Lower leg skin (tissue), 4 donors: Measurements from ENCODE around the gene MMP19. TPM values are rescaled to one million over a fixed set of nuclear protein-coding genes. Genes with fewer than 3 reads are reported as not detected.

ENCODE experiments used
- DNase-seq, 2 donors: peaks; one replicate each; pipeline ENCODE4 v3.0.0-alpha.2; 2019; ENCODE audit warnings: low spot score in 2 of 2
- H3K4me3 ChIP-seq: fragments of 200-600 bp; sonication (generic); 2 replicates; pipeline ENCODE4 v1.5.1; 2017; ENCODE audit warnings: mild to moderate bottlenecking, low read depth; ENCODE audit not compliant: poor library complexity, severe bottlenecking
- CTCF ChIP-seq, 3 donors: fragments of 450-650 bp; IDR thresholded peaks; one replicate each; pipeline ENCODE4 v1.5.1; 2016; ENCODE audit warnings: antibody characterized with exemption in 3 of 3, mild to moderate bottlenecking in 3 of 3, moderate library complexity in 2 of 3
- POLR2A ChIP-seq, 2 donors: fragments of 450-650 bp; IDR thresholded peaks; one replicate each; pipeline ENCODE4 v1.6.1; 2016 to 2017; ENCODE audit warnings: antibody characterized with exemption in 2 of 2, mild to moderate bottlenecking in 1 of 2, moderate library complexity in 1 of 2
- WGBS, 2 donors: methylation state at CpG; one replicate each; pipeline ENCODE4 v1.1.5; 2018; 5-methylcytosine and 5-hydroxymethylcytosine counted together
- intact Hi-C: fragments of 100-400 bp; cut with DNase I; formaldehyde crosslinking; loops from one replicate; pipeline ENCODE4 v1.15.0; 2023; ENCODE audit warnings: low total_unique reads
- total RNA-seq, 4 donors: library from RNA; depleted of rRNA; stranded (reverse); fragments of >200 nt; gene quantifications; one replicate each; pipeline ENCODE4 v1.1.0, GENCODE V29; 2016

The MMP19 gene
- total RNA-seq, 4 donors from 2014 or later, result 3.4 to 9.0 (median 5.1) TPM

DNA sequence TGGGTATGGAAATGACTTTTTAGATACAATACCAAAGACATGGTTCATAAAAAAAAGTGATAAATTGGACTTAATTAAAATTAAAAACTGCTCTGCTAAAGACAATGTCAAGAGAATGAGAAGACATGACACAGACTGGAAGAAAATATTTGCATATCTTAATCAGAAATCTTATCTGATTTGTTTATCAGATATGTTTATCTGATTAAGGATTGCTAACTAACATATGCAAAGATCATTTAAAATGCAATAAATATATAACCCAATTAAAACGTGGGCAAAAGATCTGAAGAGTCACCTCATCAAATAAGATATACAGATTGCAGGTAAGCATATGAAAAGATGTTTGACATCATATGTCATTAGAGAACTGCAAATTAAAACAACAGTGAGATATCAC lies 10.0 kb upstream of the MMP19 start:
- no peak overlapping the region for H3K4me3 ChIP-seq
- TF ChIP-seq CTCF (IDR thresholded peaks at IDR 0.05), result no peak
- TF ChIP-seq POLR2A (IDR thresholded peaks at IDR 0.05), result no peak
- 32 to 51% methylated on average over 1 of the region's 1 CpG for WGBS, 2 donors
- DNase-seq, result no peak
- intact Hi-C loops, result no loop called here

DNA sequence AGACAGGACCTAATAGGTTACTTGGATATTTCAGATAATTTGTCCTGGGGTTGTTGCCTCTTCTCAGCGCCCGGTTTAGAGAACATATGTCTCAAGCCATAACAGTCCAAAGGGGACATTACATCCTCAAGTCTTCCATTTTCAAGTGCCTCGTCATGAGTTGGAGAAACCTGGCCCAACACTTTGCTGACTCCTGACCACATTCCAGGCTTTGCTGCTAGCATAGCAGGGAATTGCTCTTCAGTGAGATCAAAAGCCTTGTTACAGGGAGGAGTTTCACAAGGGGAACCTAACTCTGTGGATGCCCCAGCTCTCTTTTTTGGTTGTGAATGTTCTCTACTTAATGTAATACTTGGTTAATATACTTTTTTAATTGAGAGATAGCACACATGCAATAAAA lies 8.2 kb upstream of the MMP19 start:
- intact Hi-C loops, result no loop called here
- TF ChIP-seq CTCF (IDR thresholded peaks at IDR 0.05) (no peak), POLR2A (IDR thresholded peaks at IDR 0.05) (no peak)
- DNase-seq, result no peak
- H3K4me3 ChIP-seq, result no peak overlapping the region
- WGBS, 2 donors, result 91 to 92% methylated on average over 3 of the region's 3 CpGs

DNA sequence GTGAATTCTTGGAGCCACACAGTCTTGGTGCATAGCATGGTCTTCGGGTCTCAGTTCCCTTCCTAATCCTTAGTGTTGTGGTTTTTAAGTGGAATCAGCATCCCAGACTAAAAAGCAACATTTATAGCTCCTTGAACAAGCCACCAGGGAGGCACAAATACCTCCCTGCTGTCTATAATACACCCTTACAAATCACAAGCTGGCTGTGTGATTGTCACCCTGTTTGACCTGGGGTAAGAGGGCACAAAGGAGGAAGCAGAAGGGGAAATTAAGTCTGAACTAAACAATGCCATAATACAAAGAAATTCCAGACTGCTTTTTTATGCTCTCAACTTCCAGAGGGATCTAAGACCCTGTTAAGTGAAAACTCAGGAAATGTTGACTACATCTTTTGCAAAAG lies 7.7 kb upstream of the MMP19 start:
- no peak for DNase-seq
- WGBS, 2 donors, result 31 to 35% methylated on average over 1 of the region's 1 CpG
- intact Hi-C loops, result no loop called here
- no peak for TF ChIP-seq CTCF (IDR thresholded peaks at IDR 0.05)
- no peak for TF ChIP-seq POLR2A (IDR thresholded peaks at IDR 0.05)
- no peak overlapping the region for H3K4me3 ChIP-seq

- 75 to 86% methylated on average over 7 of the region's 7 CpGs for WGBS, 2 donors
- TF ChIP-seq POLR2A (IDR thresholded peaks at IDR 0.05), result no peak
- no peak for TF ChIP-seq CTCF (IDR thresholded peaks at IDR 0.05)
Measured at GRCh38 chr12:55849616-55850343, 7.0 kb upstream of the MMP19 start.

GRCh38 chr12:55847603-55848291 lies 5.0 kb upstream of the MMP19 start:
- peak; percentile 93 to 97 for DNase-seq
- TF ChIP-seq POLR2A (IDR thresholded peaks at IDR 0.05), result no peak
- TF ChIP-seq CTCF (IDR thresholded peaks at IDR 0.05), result no peak
- whole genome bisulfite sequencing, 2 donors, result 31 to 42% methylated on average over 6 of the region's 6 CpGs
- H3K4me3 ChIP-seq, result no peak overlapping the region
- intact Hi-C loops, result no loop called here

More at GRCh38 chr12:55849616-55850343, 7.0 kb upstream of the MMP19 start:
- no peak for DNase-seq
- intact Hi-C loops, result no loop called here
- H3K4me3 ChIP-seq, result no peak overlapping the region
